HG03460 (cell line): ENCODE measurements around the gene TMPO.
"Not testable (repeated sequence)": the region's sequence is repeated elsewhere in the genome, so short reads cannot be mapped to it uniquely, and the experiment has no call there.

Experiments
- ATAC-seq: cut with Tn5 transposase; IDR thresholded peaks from one replicate; pipeline ENCODE4 v1.9.1; 2021; ENCODE audit not compliant: unreplicated experiment

The TMPO gene

GRCh38 chr12:98576795-98577194 is 61.4 kb downstream of the TMPO start:
- ATAC-seq = not testable (repeated sequence)

- ATAC-seq = no peak
Observed at GRCh38 chr12:98578392-98578791, 63.0 kb downstream of the TMPO start.

GRCh38 chr12:98578821-98579220 is 63.4 kb downstream of the TMPO start:
- no peak for ATAC-seq

- ATAC-seq = no peak
Observed at GRCh38 chr12:98579347-98579746, 64.0 kb downstream of the TMPO start.

- no peak for ATAC-seq
Observed at GRCh38 chr12:98579835-98580234, 64.4 kb downstream of the TMPO start.

GRCh38 chr12:98580695-98581094 is 65.3 kb downstream of the TMPO start:
- ATAC-seq = no peak

- no peak for ATAC-seq
Observed at GRCh38 chr12:98581101-98581500, 65.7 kb downstream of the TMPO start.

GRCh38 chr12:98582093-98582492 is 66.7 kb downstream of the TMPO start:
- no peak for ATAC-seq

GRCh38 chr12:98587084-98587483 is 71.7 kb downstream of the TMPO start:
- ATAC-seq = no peak

- ATAC-seq = no peak
Observed at GRCh38 chr12:98591209-98591608, 75.8 kb downstream of the TMPO start.

- ATAC-seq = no peak
Observed at GRCh38 chr12:98592825-98593322, 77.5 kb downstream of the TMPO start.

- peak; percentile 99 for ATAC-seq
Observed at GRCh38 chr12:98593351-98594049, 78.1 kb downstream of the TMPO start, which contains the start of gene SLC25A3. SLC25A3 (plus strand) TSS chr12:98593686; CDS start chr12:98593979, 293 bp downstream.

GRCh38 chr12:98594050-98594835 is 78.9 kb downstream of the TMPO start:
- peak; percentile 13 for ATAC-seq

GRCh38 chr12:98595243-98595988 is 80.0 kb downstream of the TMPO start:
- no peak for ATAC-seq

GRCh38 chr12:98597313-98597712 is 81.9 kb downstream of the TMPO start:
- ATAC-seq = not testable (repeated sequence)
